Measurements from ENCODE around the gene SUGP2.
"Not testable (repeated sequence)": the region's sequence is repeated elsewhere in the genome, so short reads cannot be mapped to it uniquely, and the experiment has no call there.

SUGP2 gene

DNA sequence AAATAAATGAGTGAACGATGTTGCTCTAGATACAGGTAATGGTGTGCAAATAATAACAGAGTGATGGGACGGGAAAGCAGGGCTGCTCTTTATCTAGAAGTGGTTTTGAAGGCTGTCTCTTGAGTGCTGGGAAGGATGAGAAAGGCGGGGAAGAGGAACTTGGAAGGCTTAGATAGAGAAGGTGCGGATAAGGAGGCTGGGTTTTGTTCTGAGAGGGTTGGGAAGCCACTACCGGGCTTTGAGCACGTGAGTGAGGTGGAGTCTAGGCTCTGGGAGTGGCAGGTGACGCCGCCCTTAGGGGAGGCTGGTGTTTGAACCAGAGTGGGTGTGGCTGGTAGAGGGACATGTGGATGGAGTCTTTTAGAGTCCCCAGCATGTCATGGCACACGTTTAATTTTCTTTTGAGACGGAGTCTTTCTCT is 897 bp upstream of the SUGP2 start:
- FAIRE-seq (peak; percentile 86), DNase-seq (ENCODE audit: insufficient read length, low spot score) (peak; percentile 84)

DNA sequence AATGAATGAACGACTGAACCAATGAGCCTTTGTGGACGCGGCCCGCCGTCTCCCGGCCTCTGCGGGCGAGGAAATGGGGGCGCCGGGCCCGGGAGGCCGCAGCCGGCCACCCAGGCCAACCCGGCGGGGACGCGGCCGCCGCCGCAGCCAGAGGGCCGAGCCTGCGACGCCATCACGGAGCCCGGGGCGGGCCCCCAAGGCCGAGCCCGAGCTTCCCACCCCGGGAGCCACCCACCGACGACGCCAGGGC is 216 bp downstream of the SUGP2 start:
- DNase-seq (ENCODE audit: insufficient read length, low spot score), result no peak
- FAIRE-seq, result no peak

DNA sequence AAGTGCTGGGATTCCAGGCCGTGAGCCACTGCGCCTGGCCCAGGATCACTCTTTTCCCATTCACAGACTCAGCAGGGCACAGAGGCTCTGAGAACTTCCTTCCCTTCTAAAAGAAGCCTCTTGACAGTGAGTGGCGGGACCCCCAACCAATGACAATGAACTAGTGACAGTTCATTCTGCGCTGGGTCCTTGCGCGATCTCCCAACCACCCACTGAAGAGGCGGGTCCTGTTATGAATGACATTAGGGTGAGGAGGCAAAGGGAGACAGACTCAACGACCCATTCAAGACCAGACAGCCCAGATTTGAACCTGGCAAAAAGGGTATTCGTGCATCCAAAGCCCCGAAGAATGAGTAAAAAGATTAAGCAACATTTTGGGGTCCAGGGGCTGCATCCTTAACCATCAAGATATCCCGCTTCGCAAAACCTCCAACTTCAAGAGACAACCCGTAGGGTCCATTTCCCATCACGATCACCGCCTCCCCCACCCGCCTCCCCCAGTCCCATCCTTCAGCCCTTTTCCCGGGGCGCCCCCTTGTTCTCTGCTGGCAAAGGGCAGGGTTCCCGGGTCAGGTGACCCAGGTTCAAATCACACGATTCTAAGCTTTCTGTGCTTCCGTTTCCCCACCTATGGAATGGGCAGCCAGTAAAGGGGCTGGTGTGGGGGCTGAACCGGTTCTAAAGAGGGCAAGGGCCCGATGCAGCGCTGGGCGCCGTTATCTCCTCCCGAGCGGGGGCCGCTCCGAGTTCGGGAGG is 719 bp downstream of the SUGP2 start:
- peak; percentile 79 for FAIRE-seq

DNA sequence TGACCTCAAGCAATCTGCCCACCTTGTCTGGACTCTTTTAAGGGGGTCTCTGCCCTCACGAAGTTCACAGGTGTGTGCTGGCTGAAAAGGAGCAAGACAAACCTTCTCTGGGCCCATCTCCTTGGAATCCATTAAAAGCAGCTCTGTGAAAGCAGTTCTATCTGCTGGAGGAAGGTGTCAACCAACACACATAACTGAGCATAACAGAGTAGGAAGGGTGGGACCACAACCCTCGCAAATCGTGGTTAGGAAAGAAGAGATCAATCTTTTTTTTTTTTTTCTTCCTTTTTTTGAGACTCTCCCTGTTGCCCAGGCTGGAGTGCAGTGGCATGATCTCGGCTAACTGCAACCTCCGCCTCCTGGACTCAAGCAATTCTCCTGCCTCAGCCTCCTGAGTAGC is 1.4 kb downstream of the SUGP2 start:
- no peak for FAIRE-seq
- no peak for DNase-seq (ENCODE audit: insufficient read length, low spot score)

More for the DNA sequence above, 719 bp downstream of the SUGP2 start:
- peak; percentile 91 for DNase-seq (ENCODE audit: insufficient read length, low spot score)

DNA sequence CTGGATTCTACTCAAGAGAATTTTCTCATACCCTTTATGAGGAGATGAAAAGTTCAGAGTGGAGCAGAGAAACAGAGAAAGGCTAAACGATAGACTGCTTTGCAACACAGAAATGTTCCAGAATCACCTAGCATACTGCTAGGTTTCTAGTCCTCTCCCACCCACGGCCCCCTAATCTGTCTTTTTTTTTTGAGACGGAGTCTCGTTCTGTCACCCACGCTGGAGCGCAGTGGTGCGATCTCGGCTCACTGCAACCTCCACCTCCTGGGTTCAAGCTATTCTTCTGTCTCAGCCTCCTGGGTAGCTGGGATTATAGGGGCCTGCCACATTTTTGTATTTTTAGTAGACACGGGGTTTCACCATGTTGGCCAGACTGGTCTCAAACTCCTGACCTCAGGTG is 4.8 kb downstream of the SUGP2 start:
- DNase-seq (ENCODE audit: insufficient read length, low spot score), result no peak
- no peak for FAIRE-seq

DNA sequence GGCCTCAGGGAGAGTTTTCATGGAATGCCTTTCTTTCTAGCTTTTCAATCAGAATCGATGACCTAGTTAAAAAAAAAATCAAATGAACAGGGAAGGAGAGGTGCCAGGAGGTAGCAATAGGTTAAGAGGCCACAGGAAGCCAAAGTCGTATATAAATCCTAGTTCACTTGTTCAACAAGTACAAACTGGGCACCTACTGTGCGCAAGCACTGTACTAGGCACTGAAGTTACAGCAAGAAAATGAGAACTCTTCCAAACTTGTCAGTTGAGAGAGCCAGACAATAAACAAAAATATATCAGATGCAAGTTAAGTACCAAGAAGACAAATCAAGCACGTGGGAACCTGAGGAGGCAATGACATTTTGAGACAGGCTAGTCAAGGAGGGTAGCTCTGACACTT is 6.1 kb downstream of the SUGP2 start:
- FAIRE-seq (no peak), DNase-seq (ENCODE audit: insufficient read length, low spot score) (no peak)

DNA sequence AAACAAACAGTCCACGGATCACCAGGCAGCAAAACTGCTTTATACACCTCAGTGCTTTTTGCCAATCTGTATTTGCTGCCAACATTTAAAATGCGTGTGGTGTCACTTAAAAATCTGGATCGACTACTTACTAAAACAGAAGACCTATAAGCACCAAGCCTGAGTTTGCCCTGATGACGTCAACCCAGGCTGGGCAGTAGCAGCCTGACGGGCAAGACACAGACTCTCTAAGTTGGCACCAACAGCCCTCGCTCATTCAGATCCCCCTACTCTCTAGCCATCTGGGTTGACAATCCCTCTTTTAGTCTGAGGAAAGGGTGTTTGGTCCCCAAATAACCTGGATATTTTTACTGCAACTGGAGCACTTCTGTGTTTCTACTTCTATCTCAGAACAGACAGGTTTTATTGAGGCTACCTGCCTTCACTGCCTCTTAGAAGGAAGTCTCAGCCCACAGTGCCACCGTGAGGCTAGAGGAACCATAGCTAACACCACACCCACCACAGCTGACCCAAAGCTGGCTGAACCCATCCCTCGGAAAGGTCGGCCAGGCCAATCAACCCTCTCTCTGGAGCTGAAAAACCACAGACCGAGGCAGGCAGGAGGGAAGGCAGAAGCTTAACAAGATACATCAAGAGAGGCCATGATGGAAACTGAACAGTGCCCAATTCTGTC is 6.9 kb downstream of the SUGP2 start:
- DNase-seq (ENCODE audit: insufficient read length, low spot score) (no peak), FAIRE-seq (no peak)

DNA sequence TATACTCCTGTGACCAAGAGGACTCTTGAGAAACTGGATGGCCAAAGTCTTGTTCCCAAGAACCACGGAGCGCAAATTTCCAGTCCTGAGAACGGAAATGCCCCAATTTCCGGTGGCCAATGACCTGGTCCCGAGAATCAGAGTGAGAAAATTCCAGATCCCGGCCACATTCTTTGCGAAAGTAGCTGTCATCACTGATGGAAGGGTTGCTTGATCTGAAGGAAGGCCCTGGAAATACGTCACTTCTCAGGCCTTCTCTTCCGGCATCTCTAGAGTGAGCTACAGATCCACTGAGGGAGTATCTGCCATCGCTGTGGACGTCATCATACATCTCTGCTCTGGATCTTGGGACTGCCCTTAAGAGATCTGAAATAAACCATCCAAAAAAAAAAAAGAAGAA is 7.5 kb downstream of the SUGP2 start:
- DNase-seq (ENCODE audit: insufficient read length, low spot score), result no peak
- no peak for FAIRE-seq

DNA sequence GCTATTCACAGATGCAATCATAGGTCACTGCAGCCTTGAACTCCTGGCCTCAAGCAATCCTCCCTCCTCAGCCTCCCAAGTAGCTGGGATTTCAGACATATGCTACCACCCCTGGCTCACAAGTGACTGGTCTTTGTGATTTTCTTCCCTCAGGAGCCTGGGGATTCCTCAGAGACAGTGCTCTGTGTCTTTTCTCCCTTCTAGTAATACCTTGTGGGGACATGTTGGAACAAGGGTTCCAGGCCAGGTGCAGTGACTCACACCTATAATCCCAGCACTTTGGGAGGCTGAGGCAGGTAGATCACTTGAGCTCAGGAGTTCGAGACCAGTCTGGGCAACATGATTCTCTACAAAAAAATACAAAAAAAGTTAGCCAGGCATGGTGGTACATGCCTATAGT is 9.9 kb downstream of the SUGP2 start:
- DNase-seq (ENCODE audit: insufficient read length, low spot score); FAIRE-seq: not testable (repeated sequence)

DNA sequence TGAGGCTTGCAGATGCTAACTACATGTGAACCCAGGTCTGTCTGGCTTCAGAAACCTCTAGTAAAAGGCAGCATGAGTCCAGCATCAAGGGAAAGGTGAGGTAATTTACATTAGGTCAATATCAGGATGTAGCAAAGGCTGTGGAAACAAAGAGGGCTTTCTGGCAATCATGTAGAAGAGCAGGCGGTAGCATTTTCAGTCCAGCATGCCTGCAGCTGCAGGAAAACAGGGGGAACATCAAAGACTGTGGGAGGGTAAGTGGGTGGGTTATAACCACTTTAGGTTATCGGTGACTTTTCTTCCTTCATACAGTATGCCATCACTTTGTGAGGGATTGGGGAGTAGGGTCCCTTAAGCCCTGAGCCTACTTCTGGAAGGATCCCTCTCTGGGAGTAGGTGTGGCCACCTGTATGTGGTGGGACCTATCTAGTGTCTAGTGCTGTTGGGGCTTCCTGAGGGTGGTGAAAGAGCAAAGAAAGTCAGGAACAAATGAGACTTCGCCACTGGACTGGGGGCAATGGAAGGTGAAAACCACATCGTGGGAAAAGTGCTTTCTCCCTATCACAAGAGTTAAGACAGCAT is 10.8 kb downstream of the SUGP2 start:
- FAIRE-seq (no peak), DNase-seq (ENCODE audit: insufficient read length, low spot score) (no peak)

DNA sequence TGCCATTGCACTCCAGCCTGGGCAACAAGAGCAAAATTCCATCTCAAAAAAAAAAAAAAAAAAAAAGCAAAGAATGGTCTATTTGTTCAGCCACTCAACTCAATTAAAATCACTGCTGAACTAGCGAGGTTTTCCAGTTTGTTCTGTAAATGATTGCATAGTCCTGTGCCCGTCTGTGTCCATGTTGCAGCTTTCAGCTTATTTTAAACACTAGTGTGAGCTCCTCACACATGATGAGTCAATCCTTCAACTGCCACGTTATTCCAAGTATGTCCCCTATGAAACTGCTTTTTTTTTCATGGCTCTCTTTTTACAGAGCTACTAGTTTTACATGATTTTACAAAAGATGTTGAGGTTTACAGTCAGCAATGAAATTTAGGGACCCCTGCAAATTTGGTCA is 12.2 kb downstream of the SUGP2 start:
- FAIRE-seq, result no peak

DNA sequence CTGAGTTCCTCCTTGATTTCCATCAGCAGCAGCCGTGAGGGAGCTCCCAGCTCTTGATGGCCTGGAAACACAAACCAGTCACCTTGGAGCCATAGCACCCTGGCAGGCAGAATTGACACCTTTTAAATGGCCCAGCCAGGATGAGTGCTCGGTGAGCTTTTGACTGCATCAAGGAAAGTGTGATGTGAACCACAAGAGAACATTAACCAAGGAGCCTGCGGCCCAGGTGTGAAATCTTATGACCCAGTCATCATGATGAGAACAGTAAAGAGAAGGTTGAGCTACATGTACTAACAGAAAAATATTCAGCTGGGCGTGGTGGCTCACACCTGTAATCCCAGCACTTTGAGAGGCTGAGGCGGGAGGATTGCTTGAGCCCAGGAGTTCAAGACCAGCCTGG is 22.8 kb downstream of the SUGP2 start:
- DNase-seq (ENCODE audit: insufficient read length, low spot score), result no peak
- no peak for FAIRE-seq

More for the DNA sequence above, 12.2 kb downstream of the SUGP2 start:
- no peak for DNase-seq (ENCODE audit: insufficient read length, low spot score)

DNA sequence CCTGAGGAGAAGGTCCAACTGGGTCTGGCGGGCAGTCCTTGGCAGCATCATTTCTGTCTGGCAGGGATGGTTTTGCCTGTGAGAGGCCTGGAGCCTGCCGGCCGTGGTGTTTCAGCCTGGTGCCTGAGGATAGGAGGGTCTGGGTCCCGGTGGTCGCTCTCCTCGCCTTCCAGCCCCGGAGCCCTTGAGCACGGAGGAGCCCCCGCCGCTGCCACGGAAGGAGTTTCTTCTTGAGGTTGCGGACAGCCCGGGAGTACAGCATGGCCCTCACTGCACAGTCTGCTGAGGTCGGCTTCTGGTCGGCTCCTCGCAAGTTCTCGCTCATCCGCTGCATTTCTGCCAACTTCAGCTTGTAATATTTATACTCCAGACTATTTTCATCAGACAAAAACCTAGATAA is 23.4 kb downstream of the SUGP2 start:
- no peak for FAIRE-seq
- no peak for DNase-seq (ENCODE audit: insufficient read length, low spot score)

DNA sequence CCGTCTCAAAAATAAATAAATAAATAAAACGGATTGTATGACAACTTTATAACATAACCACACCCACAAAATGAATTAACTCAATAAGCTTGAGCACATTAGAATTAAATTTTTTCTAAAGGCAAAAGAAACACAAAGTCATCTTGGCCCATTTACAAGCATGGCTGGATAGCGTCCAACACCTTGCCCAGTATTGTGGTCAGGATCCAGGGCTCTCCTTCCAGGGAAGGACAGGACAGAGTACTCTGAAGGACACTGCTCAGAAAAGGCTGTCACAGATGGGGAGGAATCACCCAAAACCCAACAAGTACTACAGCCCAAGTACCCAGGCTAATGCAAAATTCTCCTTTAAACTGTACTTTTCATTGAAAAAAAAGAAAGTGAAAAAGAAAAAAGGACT is 27.1 kb downstream of the SUGP2 start:
- FAIRE-seq (no peak), DNase-seq (ENCODE audit: insufficient read length, low spot score) (no peak)

DNA sequence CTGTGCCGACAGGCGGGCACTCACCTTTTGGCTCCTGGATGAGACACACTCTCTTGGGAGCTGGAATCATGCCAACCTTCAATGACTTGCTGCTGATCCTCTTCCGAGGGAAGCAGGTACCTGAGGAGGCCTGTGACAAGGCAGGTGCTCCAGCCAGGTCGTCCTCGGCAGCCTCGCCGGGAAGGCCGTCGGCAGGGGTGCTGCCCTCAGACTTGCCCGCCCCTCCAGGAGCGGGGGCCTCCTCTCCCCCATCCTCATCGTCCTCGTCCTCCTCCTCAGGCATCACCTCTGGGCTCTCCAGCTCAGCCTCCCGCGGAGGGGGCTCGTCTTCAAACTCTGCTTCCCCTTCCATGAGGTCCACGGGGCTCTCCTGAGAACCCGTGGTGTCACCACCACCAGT is 29.2 kb downstream of the SUGP2 start:
- no peak for FAIRE-seq
- DNase-seq (ENCODE audit: insufficient read length, low spot score), result no peak

DNA sequence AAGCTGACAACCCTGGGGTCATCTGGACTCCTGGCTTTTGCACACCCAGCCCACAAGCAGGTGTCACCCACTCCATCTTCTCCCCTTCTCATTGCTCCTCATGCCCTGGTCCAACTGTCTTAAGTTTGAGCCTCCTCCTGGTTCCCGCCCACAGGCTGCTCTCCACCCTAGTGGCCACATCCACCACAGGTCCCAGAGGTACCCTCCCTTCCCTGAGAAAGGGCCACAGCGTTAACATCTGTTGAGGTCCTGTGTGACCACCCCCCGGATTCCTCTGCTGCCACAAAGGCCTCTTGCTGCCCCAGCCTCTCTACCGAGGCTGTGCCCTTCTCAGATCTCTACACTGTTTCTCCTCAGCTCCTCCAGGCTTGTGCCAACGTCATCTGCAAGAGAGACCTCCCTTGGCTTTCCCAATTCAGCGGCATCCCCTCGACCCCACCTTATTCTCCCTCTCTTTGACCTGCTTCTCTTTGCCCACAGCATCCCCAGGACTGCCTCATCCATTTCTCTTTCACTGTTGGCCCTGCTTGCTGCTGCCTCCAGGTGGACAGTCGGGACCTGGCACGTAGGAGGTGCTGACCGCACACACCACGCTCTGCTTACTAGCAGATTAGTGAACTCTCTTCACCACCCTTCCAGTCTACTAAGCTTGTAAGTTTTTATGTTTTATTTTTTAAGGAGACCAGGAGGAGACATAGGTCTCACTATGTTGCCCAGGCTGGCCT is 33.3 kb downstream of the SUGP2 start:
- no peak for FAIRE-seq
- no peak for DNase-seq (ENCODE audit: insufficient read length, low spot score)

DNA sequence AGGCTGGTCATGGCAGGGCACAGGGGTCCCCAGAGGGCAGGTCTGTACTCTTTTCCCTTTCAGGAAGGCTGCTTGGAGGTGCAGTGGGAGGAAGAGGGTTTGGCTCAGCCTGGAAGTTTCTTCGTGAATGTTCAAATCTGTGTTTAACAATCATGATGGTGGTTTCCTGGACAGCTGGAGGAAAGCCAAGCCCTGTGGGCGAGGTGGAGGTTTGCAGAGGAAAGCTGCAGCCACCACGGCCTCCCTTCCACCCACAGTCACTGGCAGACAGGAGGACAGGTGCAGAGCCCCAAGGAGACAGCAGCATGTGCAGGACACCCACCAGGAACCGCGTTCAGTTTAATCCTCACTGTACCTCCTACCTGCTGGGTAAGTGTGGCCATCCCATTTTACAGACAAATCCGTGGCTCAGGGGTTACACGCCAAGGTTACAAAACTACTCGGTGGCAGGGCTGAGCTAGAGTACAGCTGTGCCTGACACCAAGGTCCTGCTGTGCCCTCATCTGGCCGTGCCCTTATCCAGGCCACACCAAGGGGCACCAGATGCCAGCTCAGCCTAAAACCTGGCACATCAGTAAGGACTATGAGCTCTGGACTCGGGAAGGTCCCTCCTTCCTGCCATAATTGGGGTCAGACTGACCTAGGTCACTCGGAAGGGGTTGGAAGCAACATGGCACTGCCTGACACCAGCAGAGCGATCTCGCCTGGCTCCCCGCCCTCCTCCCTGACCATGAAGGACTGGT is 34.1 kb downstream of the SUGP2 start:
- DNase-seq (ENCODE audit: insufficient read length, low spot score) (no peak), FAIRE-seq (no peak)

DNA sequence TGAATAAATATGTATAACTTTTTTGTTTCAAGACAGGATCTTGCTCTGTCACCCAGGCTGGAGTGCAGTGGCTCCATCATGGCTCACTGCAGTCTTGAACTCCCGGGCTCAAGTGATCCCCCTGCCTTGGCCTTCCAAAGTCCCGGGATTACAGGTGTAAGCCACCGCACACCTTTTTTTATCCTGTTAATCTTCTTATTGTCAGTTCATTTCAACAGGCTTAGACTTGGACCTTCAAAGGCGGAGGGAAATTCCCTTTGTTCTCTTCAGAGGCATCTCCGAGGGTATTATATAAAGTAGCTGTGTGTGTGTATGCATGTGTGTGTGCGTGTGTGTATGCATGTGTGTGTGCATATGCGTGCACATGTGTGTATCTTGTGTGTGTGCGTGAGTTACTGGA is 35.0 kb downstream of the SUGP2 start:
- FAIRE-seq, result no peak
- no peak for DNase-seq (ENCODE audit: insufficient read length, low spot score)

DNA sequence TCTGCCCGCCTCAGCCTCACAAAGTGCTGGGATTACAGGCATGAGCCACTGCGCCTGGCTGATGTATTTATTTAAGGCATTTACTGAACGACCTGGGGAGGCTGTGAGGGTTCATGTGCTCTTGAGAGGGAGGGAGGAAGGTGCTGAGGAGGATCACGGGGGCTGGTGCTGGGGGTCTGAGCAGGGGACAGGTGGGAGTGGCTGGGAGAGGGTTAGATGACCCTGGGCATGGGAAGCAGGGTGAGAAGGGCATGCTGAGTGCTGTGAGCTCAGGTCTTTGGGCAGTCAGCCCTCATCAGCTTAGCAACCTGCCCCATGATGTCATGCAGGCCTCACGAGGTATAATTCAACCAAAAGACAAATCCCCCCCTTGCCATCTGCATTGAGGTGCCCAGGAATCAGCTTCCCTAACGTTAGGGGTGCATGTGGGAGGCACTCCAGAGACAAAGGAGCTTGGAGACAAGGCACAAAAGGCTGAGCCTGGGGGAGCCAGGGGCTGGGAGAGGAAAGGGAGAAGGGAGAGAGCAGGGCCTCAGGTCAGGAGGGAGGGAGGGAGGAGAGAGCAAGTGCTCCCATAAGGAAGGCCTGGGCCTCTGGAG is 36.4 kb downstream of the SUGP2 start:
- DNase-seq (ENCODE audit: insufficient read length, low spot score), result no peak
- no peak for FAIRE-seq

DNA sequence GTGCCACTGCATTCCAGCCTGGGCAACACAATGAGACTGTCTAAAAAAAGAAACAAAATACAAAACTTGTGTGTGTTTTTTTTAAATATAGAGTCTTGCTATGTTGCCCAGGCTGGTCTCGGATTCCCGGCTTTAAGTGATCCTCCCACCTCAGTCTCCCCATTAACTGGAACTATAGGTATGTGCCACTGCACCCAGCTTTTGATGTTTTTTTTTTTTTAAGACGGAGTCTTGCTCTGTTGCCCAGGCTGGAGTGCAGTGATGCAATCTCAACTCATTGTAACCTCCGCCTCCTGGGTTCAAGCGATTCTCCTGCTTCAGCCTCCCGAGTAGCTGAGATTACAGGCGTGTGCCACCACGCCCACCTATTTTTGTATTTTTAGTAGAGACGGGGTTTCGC is 37.0 kb downstream of the SUGP2 start:
- FAIRE-seq (no peak), DNase-seq (ENCODE audit: insufficient read length, low spot score) (no peak)

DNA sequence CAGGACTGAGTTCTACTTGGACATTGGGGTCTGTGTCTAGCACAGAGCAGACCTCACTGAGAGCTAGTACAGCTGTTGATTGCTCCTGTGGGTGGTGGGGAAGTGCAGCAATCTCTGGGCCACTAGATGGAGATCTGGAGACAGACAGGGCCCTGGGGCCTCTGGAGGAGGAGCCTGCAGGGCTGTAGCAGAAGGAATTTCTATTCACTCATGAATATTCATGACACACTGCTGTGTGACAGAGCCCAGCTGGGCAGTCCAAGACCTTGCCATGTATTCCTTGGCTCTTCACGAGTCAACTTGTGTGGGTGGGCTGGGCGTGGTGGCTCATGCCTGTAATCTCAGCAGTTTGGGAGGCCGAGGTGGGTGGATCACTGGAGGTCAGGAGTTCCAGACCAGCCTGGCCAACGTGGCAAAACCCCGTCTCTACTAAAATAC is 37.5 kb downstream of the SUGP2 start:
- FAIRE-seq (no peak), DNase-seq (ENCODE audit: insufficient read length, low spot score) (peak; percentile 34)
